Thoracic aorta (tissue), 2 donors: ENCODE results near the gene TSPAN5. TPM values are rescaled to one million over a fixed set of nuclear protein-coding genes. Genes with fewer than 3 reads are reported as not detected.

Experiments
- ATAC-seq: fragments of 150-250 bp; one replicate; pipeline ENCODE4 v1.8.0; 2017; ENCODE audit warnings: low read depth; ENCODE audit not compliant: insufficient number of reproducible peaks, low FRiP score
- DNase-seq: peaks from one replicate; pipeline ENCODE4 v3.0.0-alpha.2; 2020; ENCODE audit warnings: low spot score
- H3K27ac ChIP-seq, 2 donors: fragments of 200-600 bp; sonication (generic); 1 replicate in 1 of 2; 2 replicates in 1 of 2; pipeline ENCODE4 v1.5.1; 2016; ENCODE audit warnings: mild to moderate bottlenecking in 2 of 2, moderate library complexity in 2 of 2
- H3K27me3 ChIP-seq: fragments of 200-600 bp; sonication (generic); replicated peaks from 2 replicates; pipeline ENCODE4 v1.6.0; 2016; ENCODE audit warnings: mild to moderate bottlenecking; ENCODE audit not compliant: insufficient read depth
- H3K36me3 ChIP-seq: fragments of 200-600 bp; sonication (generic); one replicate; pipeline ENCODE4 v1.5.1; 2016
- H3K4me1 ChIP-seq, 2 donors: fragments of 200-600 bp; sonication (generic); 1 replicate in 1 of 2; 2 replicates in 1 of 2; pipeline versions ENCODE4 v1.5.1 to v1.6.0; 2016; ENCODE audit warnings: low read depth in 2 of 2, mild to moderate bottlenecking in 1 of 2; ENCODE audit not compliant: control insufficient read depth in 1 of 2
- H3K4me3 ChIP-seq: fragments of 200-600 bp; sonication (generic); 2 replicates; pipeline ENCODE4 v1.5.1; 2016; ENCODE audit warnings: mild to moderate bottlenecking
- H3K9me3 ChIP-seq: fragments of 200-600 bp; sonication (generic); 2 replicates; pipeline ENCODE4 v1.5.1; 2016
- total RNA-seq, 2 donors: library from RNA; depleted of rRNA; stranded (reverse); fragments of >200 nt; gene quantifications; one replicate each; pipeline versions ENCODE4 v1.1.0 to v1.2.3, GENCODE V29; 2016
- TF ChIP-seq, protein P1 (sequence below): fragments of 200-600 bp; sonication (generic); IDR thresholded peaks from one replicate; pipeline ENCODE4 v1.5.1; 2019; ENCODE audit warnings: antibody characterized with exemption

The TSPAN5 gene
- total RNA-seq, 2 donors from 2014 or later: 7.7 to 11.4 TPM

DNA sequence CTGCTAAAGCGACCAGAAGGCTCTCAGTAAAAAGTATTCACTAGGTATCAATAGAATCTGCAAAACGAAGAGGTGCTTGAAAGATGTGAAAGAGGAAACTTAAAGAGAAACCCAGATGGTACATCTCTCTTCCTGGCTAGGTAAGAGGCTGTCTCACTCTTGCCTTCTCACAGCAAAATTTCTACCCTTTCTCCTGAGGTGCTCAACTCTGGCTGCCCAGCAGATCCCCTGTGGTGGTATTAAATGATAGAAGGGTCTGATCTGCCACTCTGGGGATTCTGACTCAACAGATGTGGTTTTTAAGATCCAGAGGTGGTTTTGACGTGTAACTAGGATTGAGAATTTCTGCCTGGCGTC is 14.9 kb upstream of the TSPAN5 start:
- H3K4me3 ChIP-seq: no peak overlapping the region
- ATAC-seq (no peak), DNase-seq (no peak)
- TF ChIP-seq, protein P1, sequence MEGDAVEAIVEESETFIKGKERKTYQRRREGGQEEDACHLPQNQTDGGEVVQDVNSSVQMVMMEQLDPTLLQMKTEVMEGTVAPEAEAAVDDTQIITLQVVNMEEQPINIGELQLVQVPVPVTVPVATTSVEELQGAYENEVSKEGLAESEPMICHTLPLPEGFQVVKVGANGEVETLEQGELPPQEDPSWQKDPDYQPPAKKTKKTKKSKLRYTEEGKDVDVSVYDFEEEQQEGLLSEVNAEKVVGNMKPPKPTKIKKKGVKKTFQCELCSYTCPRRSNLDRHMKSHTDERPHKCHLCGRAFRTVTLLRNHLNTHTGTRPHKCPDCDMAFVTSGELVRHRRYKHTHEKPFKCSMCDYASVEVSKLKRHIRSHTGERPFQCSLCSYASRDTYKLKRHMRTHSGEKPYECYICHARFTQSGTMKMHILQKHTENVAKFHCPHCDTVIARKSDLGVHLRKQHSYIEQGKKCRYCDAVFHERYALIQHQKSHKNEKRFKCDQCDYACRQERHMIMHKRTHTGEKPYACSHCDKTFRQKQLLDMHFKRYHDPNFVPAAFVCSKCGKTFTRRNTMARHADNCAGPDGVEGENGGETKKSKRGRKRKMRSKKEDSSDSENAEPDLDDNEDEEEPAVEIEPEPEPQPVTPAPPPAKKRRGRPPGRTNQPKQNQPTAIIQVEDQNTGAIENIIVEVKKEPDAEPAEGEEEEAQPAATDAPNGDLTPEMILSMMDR: no peak
- H3K27me3 ChIP-seq: no peaks in the 10 kb centered on the region
- H3K9me3 ChIP-seq: no peaks in the 10 kb centered on the region
- H3K36me3 ChIP-seq: no peaks in the 10 kb centered on the region
- no peak overlapping the region for H3K27ac ChIP-seq
- peaks cover 0 to 10% of the 10 kb centered on the region in 2 donors for H3K4me1 ChIP-seq

DNA sequence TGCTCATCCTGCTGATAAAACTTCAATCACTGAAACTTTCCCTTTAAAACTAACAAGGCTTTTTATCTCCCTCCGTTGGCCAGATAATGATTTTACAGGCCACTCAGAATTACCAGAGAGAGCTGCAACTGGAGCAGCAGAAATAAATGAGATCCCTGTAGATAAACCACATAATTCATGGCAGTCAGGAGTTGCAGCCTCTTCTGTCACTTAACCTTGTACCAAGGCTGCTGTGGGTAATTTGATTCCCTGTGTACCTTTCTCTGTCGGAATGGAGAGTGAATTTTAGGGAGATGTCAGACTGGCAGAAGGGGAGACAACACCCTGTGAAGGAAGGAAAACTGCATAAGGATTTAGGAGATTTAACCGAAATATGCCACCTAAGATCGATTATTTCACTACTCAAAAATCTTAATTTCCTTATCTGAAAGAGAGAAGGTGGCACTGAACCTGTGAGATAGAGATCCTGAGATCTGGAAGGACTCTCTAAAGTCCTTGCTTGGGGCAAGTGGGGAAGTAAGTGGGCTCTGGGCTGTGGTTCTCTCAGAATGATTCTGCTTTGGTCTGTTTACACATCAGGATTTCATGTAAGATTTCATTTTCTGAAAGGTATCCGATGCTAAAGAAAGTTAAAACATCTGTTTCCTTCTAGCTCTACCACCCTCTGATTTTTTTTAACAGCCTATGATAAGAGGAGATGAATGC is 14.3 kb upstream of the TSPAN5 start:
- no peak overlapping the region for H3K27ac ChIP-seq
- ATAC-seq: no peak
- DNase-seq: no peak
- peaks cover 0 to 10% of the 10 kb centered on the region in 2 donors for H3K4me1 ChIP-seq
- TF ChIP-seq, protein P1: no peak
- no peak overlapping the region for H3K4me3 ChIP-seq
- no peaks in the 10 kb centered on the region for H3K27me3 ChIP-seq
- no peaks in the 10 kb centered on the region for H3K36me3 ChIP-seq
- H3K9me3 ChIP-seq: no peaks in the 10 kb centered on the region

DNA sequence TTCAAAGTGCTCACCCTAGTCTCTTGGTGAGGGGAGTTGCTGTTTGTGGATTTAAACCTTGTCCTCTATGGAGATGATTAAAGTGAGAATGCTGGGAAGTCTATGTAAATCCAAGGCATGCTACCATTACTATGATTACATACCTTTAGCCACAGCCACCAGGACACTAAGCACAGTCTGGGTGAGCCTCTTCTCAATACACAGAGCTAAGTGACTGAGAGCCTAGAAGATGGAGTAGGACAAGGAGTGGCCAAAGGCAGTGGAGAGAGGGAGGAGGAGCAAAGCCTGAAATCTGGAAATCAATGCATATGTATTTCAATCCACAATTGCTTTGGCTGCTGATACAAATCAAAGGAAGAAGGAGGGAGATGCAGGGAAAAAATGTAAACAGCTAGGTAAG is 12.7 kb upstream of the TSPAN5 start:
- Histone ChIP-seq H3K9me3 (no peaks in the 10 kb centered on the region), H3K4me3 (no peak overlapping the region), H3K36me3 (no peaks in the 10 kb centered on the region), H3K4me1 (peaks cover 0 to 10% of the 10 kb centered on the region in 2 donors), H3K27me3 (no peaks in the 10 kb centered on the region), H3K27ac (no peak overlapping the region)
- ATAC-seq: no peak
- no peak for DNase-seq
- TF ChIP-seq, protein P1: no peak

DNA sequence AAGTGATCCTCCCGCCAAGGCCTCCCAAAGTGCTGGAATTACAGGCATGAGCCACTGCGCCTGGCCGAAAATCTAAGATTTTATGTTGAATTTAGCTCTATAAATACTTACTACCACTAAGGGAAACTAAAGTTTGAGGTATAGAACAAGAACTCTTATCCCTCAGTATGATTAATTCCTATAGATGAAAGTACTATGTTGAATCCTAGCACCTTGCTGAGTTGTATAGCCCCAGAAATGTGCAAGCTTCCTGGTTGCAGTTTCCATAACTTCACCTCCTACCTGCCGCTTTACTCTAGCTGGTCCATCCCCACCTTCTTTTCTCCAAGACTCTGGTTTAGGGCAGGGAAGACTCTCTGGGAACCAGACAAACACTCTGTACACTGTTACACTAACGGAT is 11.8 kb upstream of the TSPAN5 start:
- peaks cover 0 to 10% of the 10 kb centered on the region in 2 donors for H3K4me1 ChIP-seq
- H3K27me3 ChIP-seq: no peaks in the 10 kb centered on the region
- H3K27ac ChIP-seq: no peak overlapping the region
- H3K36me3 ChIP-seq: no peaks in the 10 kb centered on the region
- TF ChIP-seq, protein P1: no peak
- ATAC-seq (no peak), DNase-seq (no peak)
- H3K4me3 ChIP-seq: no peak overlapping the region
- no peaks in the 10 kb centered on the region for H3K9me3 ChIP-seq

DNA sequence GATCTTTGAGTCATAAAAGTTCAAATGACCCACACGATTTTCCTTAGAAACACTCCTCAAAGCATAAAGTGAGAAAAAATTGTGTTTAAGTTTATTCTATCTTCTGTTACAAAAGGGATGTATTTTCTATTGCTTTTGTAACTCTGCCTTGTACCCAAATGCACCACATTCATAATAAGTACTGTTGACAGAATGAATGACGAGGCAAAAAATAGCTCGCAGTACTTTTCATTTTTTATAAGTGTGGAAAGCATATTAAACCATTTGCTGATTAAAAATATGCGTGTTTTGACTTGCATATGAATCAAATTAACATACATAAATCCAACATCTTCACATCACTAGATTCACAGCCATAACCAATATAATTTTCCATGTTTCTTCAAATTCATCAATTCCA is 11.2 kb upstream of the TSPAN5 start:
- ATAC-seq (no peak), DNase-seq (no peak)
- Histone ChIP-seq H3K36me3 (no peaks in the 10 kb centered on the region), H3K4me1 (peaks cover 0 to 10% of the 10 kb centered on the region in 2 donors), H3K9me3 (no peaks in the 10 kb centered on the region), H3K4me3 (no peak overlapping the region), H3K27ac (no peak overlapping the region), H3K27me3 (no peaks in the 10 kb centered on the region)
- TF ChIP-seq, protein P1: no peak
